Activated CD4-positive, alpha-beta T cell treated with anti-CD3 and anti-CD28 coated beads, Interleukin-10, Interleukin-2, amounts not matched to agents 100 ng/mL and 50 ng/mL, durations not matched to agents 16 hours and 8 hours (primary cell): Measurements from ENCODE around the gene KRABD2.
A peak's percentile ranks its signal among the peaks of the same experiment; 100 is the strongest.
"Not testable (repeated sequence)": the region's sequence is repeated elsewhere in the genome, so short reads cannot be mapped to it uniquely, and the experiment has no call there.

Experiments used
- DNase-seq: peaks from one replicate; pipeline ENCODE4 v3.0.0-alpha.2; 2020

KRABD2 gene

GRCh38 chr17:8360260-8360659 is 16.2 kb downstream of the KRABD2 start:
- DNase-seq, result no peak

- DNase-seq, result no peak
Measured at GRCh38 chr17:8359769-8360168, 16.7 kb downstream of the KRABD2 start.

- DNase-seq, result no peak
Measured at GRCh38 chr17:8357910-8358309, 18.6 kb downstream of the KRABD2 start.

GRCh38 chr17:8354236-8354635 is 22.3 kb downstream of the KRABD2 start:
- DNase-seq, result no peak

GRCh38 chr17:8353736-8354135 is 22.8 kb downstream of the KRABD2 start:
- DNase-seq, result no peak

- DNase-seq, result no peak
Measured at GRCh38 chr17:8350339-8350738, 26.2 kb downstream of the KRABD2 start.

- not testable (repeated sequence) for DNase-seq
Measured at GRCh38 chr17:8347001-8347400, 29.5 kb downstream of the KRABD2 start.

- DNase-seq, result no peak
Measured at GRCh38 chr17:8345951-8346665, 30.4 kb downstream of the KRABD2 start.

- peak; percentile 24 for DNase-seq
Measured at GRCh38 chr17:8345052-8345690, 31.3 kb downstream of the KRABD2 start.

- no peak for DNase-seq
Measured at GRCh38 chr17:8341456-8341855, 35.0 kb downstream of the KRABD2 start.

- no peak for DNase-seq
Measured at GRCh38 chr17:8339540-8339939, 37.0 kb downstream of the KRABD2 start, which contains the start of gene ODF4. TSS of gene ODF4 (plus strand) at chr17:8339840. CDS start at chr17:8340052, 212 bp downstream.

- DNase-seq, result no peak
Measured at GRCh38 chr17:8338753-8339140, 37.8 kb downstream of the KRABD2 start.

- no peak for DNase-seq
Measured at GRCh38 chr17:8337802-8338752, 38.4 kb downstream of the KRABD2 start.

- no peak for DNase-seq
Measured at GRCh38 chr17:8333281-8333680, 43.2 kb downstream of the KRABD2 start.

GRCh38 chr17:8332688-8333087 is 43.8 kb downstream of the KRABD2 start:
- no peak for DNase-seq

- no peak for DNase-seq
Measured at GRCh38 chr17:8332128-8332527, 44.4 kb downstream of the KRABD2 start.

GRCh38 chr17:8327303-8327649 is 49.2 kb downstream of the KRABD2 start:
- no peak for DNase-seq
